SK-N-SH (cell line): Measurements from ENCODE around the gene PPP1R3C. TPM values are rescaled to one million over a fixed set of nuclear protein-coding genes. Genes with fewer than 3 reads are reported as not detected.

Experiments
- CTCF ChIA-PET: fragments of 300-600, 350-600 bp; formaldehyde crosslinking; extraction: SDS; loops from one replicate; lab custom pipeline; 2021; lab: Yijun Ruan, JAX
- POLR2A ChIA-PET: fragments of 350-600 bp; sonication (Branson Sonifier 250); formaldehyde crosslinking; extraction: SDS; loops from one replicate; lab custom pipeline; 2020; ENCODE audit warnings: antibody characterized with exemption, inconsistent platforms; lab: Yijun Ruan, JAX
- DNase-seq: peaks from one replicate; pipeline ENCODE4 v3.0.0; 2012
- H2AFZ ChIP-seq: fragments of 200-600 bp; sonication (generic); 2 replicates; pipeline ENCODE4 v1.8.1; 2016; ENCODE audit warnings: antibody characterized with exemption, mild to moderate bottlenecking, low read depth
- H3F3A ChIP-seq: fragments of 200-600 bp; sonication (generic); replicated peaks from 2 replicates; pipeline ENCODE3; 2016; ENCODE audit warnings: antibody characterized with exemption, mild to moderate bottlenecking; ENCODE audit not compliant: insufficient read depth
- H3K27ac ChIP-seq, 2 experiments: fragments of 200-500 bp in 1 of 2; fragments of 200-600 bp in 1 of 2; sonication (Bioruptor generic) in 1 of 2; sonication (generic), shearing (Covaris generic) in 1 of 2; 2 replicates each; pipeline versions ENCODE4 v1.5.1 to v1.6.1; 2014 to 2016; ENCODE audit warnings: low read depth in 2 of 2, inconsistent platforms in 1 of 2, low read length in 1 of 2, mild to moderate bottlenecking in 1 of 2, mixed read lengths in 1 of 2
- H3K27me3 ChIP-seq: fragments of 200-600 bp; sonication (generic), shearing (Covaris generic); 2 replicates; pipeline ENCODE4 v1.6.1; 2016; ENCODE audit warnings: mixed run types; ENCODE audit not compliant: insufficient read depth
- H3K36me3 ChIP-seq, 2 experiments: fragments of 200-500 bp in 1 of 2; fragments of 200-600 bp in 1 of 2; sonication (Bioruptor generic) in 1 of 2; sonication (generic) in 1 of 2; replicated peaks in 1 of 2; 2 replicates each; pipeline versions ENCODE3 to v1.5.1; 2014 to 2016; ENCODE audit warnings: low read length in 1 of 2, mild to moderate bottlenecking in 1 of 2; ENCODE audit not compliant: insufficient read depth in 2 of 2, control insufficient read depth in 1 of 2
- H3K4me1 ChIP-seq, 2 experiments: fragments of 200-500 bp in 1 of 2; fragments of 200-600 bp in 1 of 2; sonication (Bioruptor generic) in 1 of 2; sonication (generic), shearing (Covaris generic) in 1 of 2; 2 replicates each; pipeline versions ENCODE4 v1.5.1 to v1.6.1; 2014 to 2016; ENCODE audit warnings: low read depth in 1 of 2, low read length in 1 of 2, mixed run types in 1 of 2; ENCODE audit not compliant: insufficient read depth in 2 of 2, control insufficient read depth in 1 of 2
- H3K4me2 ChIP-seq: fragments of 200-600 bp; sonication (generic), shearing (Covaris generic); 2 replicates; pipeline ENCODE4 v1.6.1; 2017; ENCODE audit warnings: mixed run types
- H3K4me3 ChIP-seq, 2 experiments: fragments of 200-500 bp in 1 of 2; fragments of 200-600 bp in 1 of 2; sonication (Bioruptor generic) in 1 of 2; sonication (generic), shearing (Covaris generic) in 1 of 2; 2 replicates each; pipeline versions ENCODE4 v1.5.1 to v1.8.1; 2014 to 2016; ENCODE audit warnings: low read depth in 2 of 2, inconsistent platforms in 1 of 2, low read length in 1 of 2, mild to moderate bottlenecking in 1 of 2, mixed read lengths in 1 of 2, moderate library complexity in 1 of 2
- H3K79me2 ChIP-seq: fragments of 200-600 bp; sonication (generic); 2 replicates; pipeline ENCODE4 v1.8.1; 2017; ENCODE audit warnings: mild to moderate bottlenecking; ENCODE audit not compliant: insufficient read depth
- H3K9ac ChIP-seq: fragments of 200-600 bp; sonication (generic); 2 replicates; pipeline ENCODE4 v1.6.1; 2017; ENCODE audit warnings: mixed run types
- H3K9me2 ChIP-seq: fragments of 200-600 bp; sonication (generic); 2 replicates; pipeline ENCODE4 v1.6.1; 2017; ENCODE audit warnings: mixed run types
- H3K9me3 ChIP-seq: fragments of 200-600 bp; sonication (generic); 2 replicates; pipeline ENCODE4 v1.6.1; 2017; ENCODE audit warnings: mixed run types, mild to moderate bottlenecking, moderate library complexity
- H4K20me1 ChIP-seq: fragments of 200-600 bp; sonication (generic); 2 replicates; pipeline ENCODE4 v1.6.1; 2017; ENCODE audit warnings: mild to moderate bottlenecking, mixed run types; ENCODE audit not compliant: insufficient read depth
- CHD2 ChIP-seq: fragments of 150-350 bp; IDR thresholded peaks from 2 replicates; pipeline ENCODE4 v1.6.1; 2018; ENCODE audit warnings: low read length; ENCODE audit not compliant: partially characterized antibody
- FOXJ3 ChIP-seq: sonication (generic); formaldehyde crosslinking; IDR thresholded peaks from 2 replicates; pipeline ENCODE4 v1.5.1; 2020; ENCODE audit warnings: mild to moderate bottlenecking, missing genetic modification reagents
- MEF2A ChIP-seq: IDR thresholded peaks from 2 replicates; pipeline ENCODE4 v1.4.0; 2012; ENCODE audit warnings: low read depth, borderline replicate concordance
- MXI1 ChIP-seq: IDR thresholded peaks from 2 replicates; pipeline ENCODE4 v1.6.1; 2012; ENCODE audit warnings: mild to moderate bottlenecking, low read depth, low read length, improper control_type of control experiment
- RAD21 ChIP-seq: IDR thresholded peaks from 2 replicates; pipeline ENCODE4 v1.6.1; 2012; ENCODE audit warnings: mild to moderate bottlenecking, low read length
- RXRA ChIP-seq: IDR thresholded peaks from 2 replicates; pipeline ENCODE4 v1.4.0; 2012; ENCODE audit warnings: low read depth, mild to moderate bottlenecking, borderline replicate concordance
- SMC3 ChIP-seq: IDR thresholded peaks from 2 replicates; pipeline ENCODE4 v1.6.1; 2012; ENCODE audit warnings: low read depth, low read length, improper control_type of control experiment
- TEAD4 ChIP-seq: IDR thresholded peaks from 2 replicates; pipeline ENCODE4 v1.4.0; 2012; ENCODE audit warnings: mild to moderate bottlenecking, borderline replicate concordance; ENCODE audit not compliant: insufficient read depth
- YY1 ChIP-seq: IDR thresholded peaks from 2 replicates; pipeline ENCODE4 v1.4.0; 2012; ENCODE audit warnings: low read depth, mild to moderate bottlenecking
- WGBS: methylation state at CpG from one replicate; pipeline ENCODE4 v1.1.6; 2017; ENCODE audit warnings: low lambda C conversion rate; 5-methylcytosine and 5-hydroxymethylcytosine counted together
- polyA plus RNA-seq, 3 experiments: library from polyadenylated mRNA; depleted of rRNA; stranded (reverse); fragments of >200 nt; gene quantifications; 2 replicates each; pipeline ENCODE4 v1.2.3, GENCODE V29; 2012
- TF ChIP-seq, protein P1 (sequence below): IDR thresholded peaks from 2 replicates; pipeline ENCODE4 v1.4.0; 2012; ENCODE audit warnings: low read depth
- TF ChIP-seq, protein P2 (sequence below): fragments of 150-350 bp; IDR thresholded peaks from 2 replicates; pipeline ENCODE4 v1.6.1; 2016; ENCODE audit warnings: mild to moderate bottlenecking, low read depth, low read length
- TF ChIP-seq, protein P3 (sequence below): fragments of 200-600 bp; sonication (generic); IDR thresholded peaks from 2 replicates; pipeline ENCODE4 v1.6.1; 2017; ENCODE audit warnings: antibody characterized with exemption, mild to moderate bottlenecking, moderate library complexity

Gene PPP1R3C
- polyA plus RNA-seq, 1 of the 3 experiments (the other 2 are of a cell fraction) = 9.0 TPM

DNA sequence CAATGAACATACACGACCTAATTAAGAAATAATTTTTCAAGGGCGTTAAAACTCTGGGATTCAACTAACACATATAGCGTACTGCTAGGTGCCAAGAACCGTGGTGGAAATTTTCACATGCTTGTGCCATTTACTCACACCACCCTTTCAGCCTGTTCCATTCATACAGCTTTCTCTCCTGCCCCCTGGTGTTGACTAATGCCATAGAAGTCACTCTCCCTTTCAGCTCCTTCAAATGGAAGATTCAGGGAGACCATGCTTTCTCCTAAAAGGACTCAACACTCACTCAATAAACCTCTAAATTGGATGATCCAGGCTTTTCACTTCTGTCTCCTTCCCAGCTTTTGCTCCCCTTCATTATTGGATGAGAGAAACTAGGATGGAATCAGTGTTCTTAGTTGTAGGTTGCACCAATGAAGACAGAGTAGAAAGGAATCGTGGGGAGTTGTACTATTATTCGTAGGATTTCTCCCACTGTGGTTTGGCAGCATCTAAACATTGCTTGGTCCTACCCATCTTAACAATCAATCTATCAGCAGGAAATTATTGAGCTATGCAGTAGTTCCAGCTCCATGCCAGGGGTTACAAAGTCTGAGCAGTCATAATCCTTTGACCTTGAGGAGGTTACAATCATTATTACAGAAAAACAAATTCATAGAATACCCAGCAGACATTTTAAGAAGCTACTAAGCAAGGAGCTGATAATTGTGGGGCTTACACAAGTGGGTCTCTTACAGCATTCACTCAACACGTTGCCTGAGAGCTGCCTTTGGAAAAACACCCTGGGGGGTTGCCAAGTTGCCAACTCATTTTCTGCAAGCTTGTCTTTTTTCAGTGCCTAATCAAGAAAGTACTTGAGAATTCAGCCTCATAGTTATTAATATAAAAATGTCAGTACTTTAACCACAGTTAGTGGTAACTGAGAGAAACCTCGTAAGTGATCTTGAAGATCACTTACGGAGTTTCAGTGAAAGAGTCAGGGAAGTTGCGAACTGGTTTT lies 2.8 kb upstream of the PPP1R3C start:
- no peak overlapping the region for H3K9ac ChIP-seq
- CTCF ChIA-PET = interaction anchor here (0.6 to 6.6 kb wide), 69 partner anchors 8 to 756 kb away, joined by 3 to 114 read pairs (median 4); no protein-coding TSS in a partner anchor
- H3K4me1 ChIP-seq = peaks cover 0 to 9% of the 10 kb centered on the region in 2 experiments; a peak in 2 of 4 replicates
- H2AFZ ChIP-seq = peak overlapping the region; percentile 23; the same call in 1 of the 2 replicates
- peak; percentile 67 for DNase-seq
- H3K4me3 ChIP-seq = no peak overlapping the region
- no peaks in the 10 kb centered on the region; the same call in 1 of the 2 replicates for H4K20me1 ChIP-seq
- no peaks in the 10 kb centered on the region for H3K9me2 ChIP-seq
- peaks cover 20% of the 10 kb centered on the region; the same call in 1 of the 2 replicates for H3K79me2 ChIP-seq
- no peaks in the 10 kb centered on the region for H3F3A ChIP-seq
- WGBS = 63% methylated on average over 10 of the region's 10 CpGs
- no peak for TF ChIP-seq RXRA
- peak; percentile 38; the same call in 1 of the 2 replicates for TF ChIP-seq MXI1
- TF ChIP-seq YY1 = peak; percentile 31; the same call in 1 of the 2 replicates
- TF ChIP-seq RAD21 = peak; percentile 93
- TF ChIP-seq, protein P1, sequence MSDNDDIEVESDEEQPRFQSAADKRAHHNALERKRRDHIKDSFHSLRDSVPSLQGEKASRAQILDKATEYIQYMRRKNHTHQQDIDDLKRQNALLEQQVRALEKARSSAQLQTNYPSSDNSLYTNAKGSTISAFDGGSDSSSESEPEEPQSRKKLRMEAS = peak; percentile 68; the same call in 1 of the 2 replicates
- no peak for TF ChIP-seq TEAD4
- no peak for TF ChIP-seq CHD2
- TF ChIP-seq FOXJ3 (CRISPR knock-in tag) = no peak
- TF ChIP-seq MEF2A = no peak
- TF ChIP-seq, protein P2, sequence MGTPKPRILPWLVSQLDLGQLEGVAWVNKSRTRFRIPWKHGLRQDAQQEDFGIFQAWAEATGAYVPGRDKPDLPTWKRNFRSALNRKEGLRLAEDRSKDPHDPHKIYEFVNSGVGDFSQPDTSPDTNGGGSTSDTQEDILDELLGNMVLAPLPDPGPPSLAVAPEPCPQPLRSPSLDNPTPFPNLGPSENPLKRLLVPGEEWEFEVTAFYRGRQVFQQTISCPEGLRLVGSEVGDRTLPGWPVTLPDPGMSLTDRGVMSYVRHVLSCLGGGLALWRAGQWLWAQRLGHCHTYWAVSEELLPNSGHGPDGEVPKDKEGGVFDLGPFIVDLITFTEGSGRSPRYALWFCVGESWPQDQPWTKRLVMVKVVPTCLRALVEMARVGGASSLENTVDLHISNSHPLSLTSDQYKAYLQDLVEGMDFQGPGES = no peak
- TF ChIP-seq SMC3 = peak; percentile 97
- TF ChIP-seq, protein P3, sequence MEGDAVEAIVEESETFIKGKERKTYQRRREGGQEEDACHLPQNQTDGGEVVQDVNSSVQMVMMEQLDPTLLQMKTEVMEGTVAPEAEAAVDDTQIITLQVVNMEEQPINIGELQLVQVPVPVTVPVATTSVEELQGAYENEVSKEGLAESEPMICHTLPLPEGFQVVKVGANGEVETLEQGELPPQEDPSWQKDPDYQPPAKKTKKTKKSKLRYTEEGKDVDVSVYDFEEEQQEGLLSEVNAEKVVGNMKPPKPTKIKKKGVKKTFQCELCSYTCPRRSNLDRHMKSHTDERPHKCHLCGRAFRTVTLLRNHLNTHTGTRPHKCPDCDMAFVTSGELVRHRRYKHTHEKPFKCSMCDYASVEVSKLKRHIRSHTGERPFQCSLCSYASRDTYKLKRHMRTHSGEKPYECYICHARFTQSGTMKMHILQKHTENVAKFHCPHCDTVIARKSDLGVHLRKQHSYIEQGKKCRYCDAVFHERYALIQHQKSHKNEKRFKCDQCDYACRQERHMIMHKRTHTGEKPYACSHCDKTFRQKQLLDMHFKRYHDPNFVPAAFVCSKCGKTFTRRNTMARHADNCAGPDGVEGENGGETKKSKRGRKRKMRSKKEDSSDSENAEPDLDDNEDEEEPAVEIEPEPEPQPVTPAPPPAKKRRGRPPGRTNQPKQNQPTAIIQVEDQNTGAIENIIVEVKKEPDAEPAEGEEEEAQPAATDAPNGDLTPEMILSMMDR = peak; percentile 75
- H3K27me3 ChIP-seq = no peaks in the 10 kb centered on the region
- no peaks in the 10 kb centered on the region for H3K9me3 ChIP-seq
- POLR2A ChIA-PET = interaction anchor here (0.7 to 1.0 kb wide), 2 partner anchors 95 to 226 kb away, joined by 3 to 4 read pairs; no protein-coding TSS in a partner anchor
- peaks cover 2 to 6% of the 10 kb centered on the region in 2 experiments for H3K36me3 ChIP-seq
- H3K4me2 ChIP-seq = no peak overlapping the region
- no peak overlapping the region for H3K27ac ChIP-seq
